Measurements from ENCODE around the gene SEMA6B. TPM values are rescaled to one million over a fixed set of nuclear protein-coding genes. Genes with fewer than 3 reads are reported as not detected.

SEMA6B gene
- total RNA-seq, 6 experiments from 2014 or later, result 0.05 to 0.30 (median 0.21) TPM

- H3K4me1 Mint-ChIP-seq (ENCODE audit: low read depth), result peaks cover 19% of the 10 kb centered on the region
- H3K9me3 Mint-ChIP-seq, result no peaks in the 10 kb centered on the region
- H3K27ac Mint-ChIP-seq, result peak overlapping the region; percentile 88
- TF ChIP-seq, protein P1, sequence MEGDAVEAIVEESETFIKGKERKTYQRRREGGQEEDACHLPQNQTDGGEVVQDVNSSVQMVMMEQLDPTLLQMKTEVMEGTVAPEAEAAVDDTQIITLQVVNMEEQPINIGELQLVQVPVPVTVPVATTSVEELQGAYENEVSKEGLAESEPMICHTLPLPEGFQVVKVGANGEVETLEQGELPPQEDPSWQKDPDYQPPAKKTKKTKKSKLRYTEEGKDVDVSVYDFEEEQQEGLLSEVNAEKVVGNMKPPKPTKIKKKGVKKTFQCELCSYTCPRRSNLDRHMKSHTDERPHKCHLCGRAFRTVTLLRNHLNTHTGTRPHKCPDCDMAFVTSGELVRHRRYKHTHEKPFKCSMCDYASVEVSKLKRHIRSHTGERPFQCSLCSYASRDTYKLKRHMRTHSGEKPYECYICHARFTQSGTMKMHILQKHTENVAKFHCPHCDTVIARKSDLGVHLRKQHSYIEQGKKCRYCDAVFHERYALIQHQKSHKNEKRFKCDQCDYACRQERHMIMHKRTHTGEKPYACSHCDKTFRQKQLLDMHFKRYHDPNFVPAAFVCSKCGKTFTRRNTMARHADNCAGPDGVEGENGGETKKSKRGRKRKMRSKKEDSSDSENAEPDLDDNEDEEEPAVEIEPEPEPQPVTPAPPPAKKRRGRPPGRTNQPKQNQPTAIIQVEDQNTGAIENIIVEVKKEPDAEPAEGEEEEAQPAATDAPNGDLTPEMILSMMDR (IDR thresholded peaks at IDR 0.05), result peak; percentile 84
- DNase-seq, result peak; percentile 25
- H3K4me3 Mint-ChIP-seq, result peak overlapping the region; percentile 60; the same call in 1 of the 2 replicates
- peaks cover 13% of the 10 kb centered on the region for H3K27me3 Mint-ChIP-seq (ENCODE audit: insufficient read depth)
- H3K36me3 Mint-ChIP-seq (ENCODE audit: low read depth), result no peaks in the 10 kb centered on the region
Observed at GRCh38 chr19:4576016-4576933, 16.8 kb upstream of the SEMA6B start.

DNA sequence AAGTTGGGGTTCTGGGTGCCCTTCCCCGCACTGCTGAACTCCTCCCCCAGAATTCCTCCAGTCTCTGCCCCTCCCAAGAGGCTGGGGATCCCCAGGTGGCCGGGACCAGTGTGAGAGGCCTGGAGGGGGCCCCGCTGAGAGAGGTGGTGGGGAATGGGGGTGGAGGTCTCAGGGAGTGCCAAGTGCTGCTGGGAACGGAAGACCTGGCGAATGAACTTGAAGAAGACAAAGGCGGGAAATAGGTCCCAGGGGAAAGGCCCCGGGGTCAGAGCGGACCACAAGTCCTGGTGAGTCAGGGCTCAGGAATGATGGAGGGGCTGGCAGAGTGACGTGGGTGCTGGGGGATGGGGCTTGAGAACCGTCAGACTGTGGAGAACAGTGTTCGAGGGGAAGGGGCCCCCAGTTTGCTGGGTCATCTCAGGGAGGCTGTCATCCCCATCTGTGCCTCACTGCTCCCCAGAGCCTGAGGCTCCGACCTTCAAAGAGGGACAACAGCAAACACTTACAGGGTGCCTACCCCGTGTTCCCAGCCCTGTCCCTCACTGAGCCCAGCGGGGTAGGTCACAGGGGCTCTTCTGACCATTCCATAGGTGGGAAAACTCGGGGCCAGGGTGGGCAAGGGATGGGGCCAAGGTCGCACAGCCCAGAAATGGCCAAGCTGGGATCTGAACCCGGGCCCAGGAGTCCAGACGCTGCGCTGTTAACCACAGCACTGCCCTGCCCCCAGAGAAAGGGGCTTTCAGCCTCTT is 16.0 kb upstream of the SEMA6B start:
- Mint-ChIP-seq H3K4me3 (peak overlapping the region; percentile 60), H3K4me1 (ENCODE audit: low read depth) (peaks cover 19% of the 10 kb centered on the region), H3K36me3 (ENCODE audit: low read depth) (no peaks in the 10 kb centered on the region), H3K27ac (peak overlapping the region; percentile 88), H3K9me3 (no peaks in the 10 kb centered on the region), H3K27me3 (ENCODE audit: insufficient read depth) (peaks cover 13% of the 10 kb centered on the region)
- DNase-seq, result peak; percentile 59
- TF ChIP-seq, protein P1 (IDR thresholded peaks at IDR 0.05), result no peak

DNA sequence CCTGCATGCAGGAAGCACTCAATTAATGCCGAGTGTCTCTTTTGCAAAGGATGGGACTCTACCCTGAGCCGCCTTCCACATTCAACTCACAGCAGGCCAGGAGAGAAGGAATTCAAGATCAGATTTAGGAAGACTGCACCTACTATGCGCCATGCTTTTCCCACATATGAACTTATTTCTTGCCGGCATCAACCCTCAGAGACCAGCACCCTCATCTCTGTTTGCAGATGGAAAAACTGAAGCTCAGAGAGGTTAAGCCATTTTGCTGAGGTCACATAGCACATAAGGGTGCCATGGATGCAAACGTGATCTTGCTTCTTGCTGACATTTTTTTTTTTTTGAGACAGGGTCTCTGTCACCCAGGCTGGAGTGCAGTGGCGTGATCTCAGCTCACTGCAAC is 14.2 kb upstream of the SEMA6B start:
- H3K9me3 Mint-ChIP-seq, result no peaks in the 10 kb centered on the region
- no peak overlapping the region for H3K27ac Mint-ChIP-seq
- no peaks in the 10 kb centered on the region for H3K36me3 Mint-ChIP-seq (ENCODE audit: low read depth)
- DNase-seq, result no peak
- TF ChIP-seq, protein P1 (IDR thresholded peaks at IDR 0.05), result no peak
- H3K4me3 Mint-ChIP-seq, result no peak overlapping the region
- peaks cover 19% of the 10 kb centered on the region for H3K4me1 Mint-ChIP-seq (ENCODE audit: low read depth)
- H3K27me3 Mint-ChIP-seq (ENCODE audit: insufficient read depth), result peaks cover under 1% of the 10 kb centered on the region; the same call in 1 of the 2 replicates

GRCh38 chr19:4571305-4571917 is 11.9 kb upstream of the SEMA6B start:
- Mint-ChIP-seq H3K36me3 (ENCODE audit: low read depth) (no peaks in the 10 kb centered on the region), H3K27me3 (ENCODE audit: insufficient read depth) (no peaks in the 10 kb centered on the region; the same call in 1 of the 2 replicates), H3K9me3 (no peaks in the 10 kb centered on the region), H3K27ac (no peak overlapping the region), H3K4me3 (no peak overlapping the region), H3K4me1 (ENCODE audit: low read depth) (peaks cover 17% of the 10 kb centered on the region)
- DNase-seq, result no peak
- TF ChIP-seq, protein P1 (IDR thresholded peaks at IDR 0.05), result no peak

- no peak for DNase-seq
- Mint-ChIP-seq H3K27me3 (ENCODE audit: insufficient read depth) (no peaks in the 10 kb centered on the region; the same call in 1 of the 2 replicates), H3K9me3 (no peaks in the 10 kb centered on the region), H3K4me1 (ENCODE audit: low read depth) (peaks cover 12% of the 10 kb centered on the region), H3K36me3 (ENCODE audit: low read depth) (no peaks in the 10 kb centered on the region), H3K4me3 (no peak overlapping the region), H3K27ac (no peak overlapping the region)
- TF ChIP-seq, protein P1 (IDR thresholded peaks at IDR 0.05), result no peak
Observed at GRCh38 chr19:4570916-4571304, 11.4 kb upstream of the SEMA6B start.

Data from HFFc6 (cell line).